ENCODE data around the gene TMCC2. TPM values are rescaled to one million over a fixed set of nuclear protein-coding genes. Genes with fewer than 3 reads are reported as not detected.

Gene TMCC2
- total and polyA plus RNA-seq, 2 donors (not counting 1 experiment from before 2014, with no cell fraction given) = 2.0 to 4.0 TPM

GRCh38 chr1:205315008-205315618 lies 87.4 kb downstream of the TMCC2 start:
- POLR2A ChIA-PET = interaction anchor here (3.6 to 17.1 kb wide), 2 partner anchors 29 to 40 kb away, joined by 40 to 372 read pairs; no protein-coding TSS in a partner anchor
- peaks cover 89 to 94% of the 10 kb centered on the region in 2 donors for H3K4me1 ChIP-seq (ENCODE audit: control insufficient read depth in 2 of 2, insufficient read depth in 2 of 2, low read length in 2 of 2)
- peak overlapping the region; percentile 96 for H3K4me2 ChIP-seq (replicated peaks; ENCODE audit: low read depth, low read length, poor library complexity, severe bottlenecking)
- peaks cover 2 to 62% of the 10 kb centered on the region in 2 experiments for H3K36me3 ChIP-seq (replicated peaks in 1 of 2; ENCODE audit: control extremely low read depth in 1 of 2, control insufficient read depth in 1 of 2, extremely low read depth in 1 of 2, insufficient read depth in 2 of 2, low read length in 1 of 2)
- peaks cover 95% of the 10 kb centered on the region for H3K4me1 Mint-ChIP-seq
- H4K20me1 ChIP-seq (ENCODE audit: control insufficient read depth, insufficient read depth, low read length, poor library complexity, severe bottlenecking) = peaks cover 96% of the 10 kb centered on the region
- ATAC-seq (ENCODE audit: low read depth) = no peak
- peak; percentile 44 for DNase-seq
- peak overlapping the region; percentile 94 for H3K4me3 Mint-ChIP-seq
- intact Hi-C loops (cut with micrococcal nuclease) = loop anchor here (10.0 kb wide), 1 partner anchor 320 kb away; the partner anchor contains the start of gene ELK4
- peak overlapping the region; percentile 98 for H3K27ac Mint-ChIP-seq
- no peaks in the 10 kb centered on the region for H3K9me3 ChIP-seq (ENCODE audit: control extremely low read depth in 1 of 3, control insufficient read depth in 2 of 3, insufficient read depth in 1 of 3, low read length in 2 of 3)
- CTCF ChIA-PET = interaction anchor here (1.7 to 56.6 kb wide), 4 partner anchors 10 to 173 kb away, joined by 5 to 2421 read pairs (median 1214); partner anchors contain the start of gene NUAK2
- H2AFZ ChIP-seq (ENCODE audit: insufficient read depth, low read depth, low read length, poor library complexity, severe bottlenecking) = no peak overlapping the region
- TF ChIP-seq CTCF (IDR thresholded peaks at IDR 0.05) (no peak), EZH2 (IDR thresholded peaks at IDR 0.05; ENCODE audit: borderline replicate concordance, insufficient read depth, low read depth, low read length, poor library complexity, severe bottlenecking) (no peak)
- peak overlapping the region; percentile 71 for H3K9ac ChIP-seq (ENCODE audit: low read length)
- no peaks in the 10 kb centered on the region for H3K9me3 Mint-ChIP-seq (ENCODE audit: insufficient read depth)
- H3K27me3 ChIP-seq (replicated peaks in 1 of 4; ENCODE audit: control extremely low read depth in 1 of 4, control insufficient read depth in 3 of 4, insufficient read depth in 4 of 4, low read length in 3 of 4) = no peaks in the 10 kb centered on the region
- WGBS (ENCODE audit: insufficient coverage) = 0% methylated on average over 2 of the region's 5 CpGs
- peak overlapping the region; percentile 82 to 98 for H3K27ac ChIP-seq (ENCODE audit: low read length in 2 of 2)
- H3K4me3 ChIP-seq (ENCODE audit: control extremely low read depth in 1 of 5, extremely low read depth in 1 of 5, insufficient read depth in 1 of 5, low read depth in 2 of 5, low read length in 4 of 5) = peak overlapping the region in 2 of 5 experiments; percentile 20 to 74
- H3K79me2 ChIP-seq (ENCODE audit: control insufficient read depth, insufficient read depth, low read length) = peaks cover 100% of the 10 kb centered on the region
- H3K27me3 Mint-ChIP-seq = no peaks in the 10 kb centered on the region

- Histone ChIP-seq H3K4me3 (ENCODE audit: control extremely low read depth in 1 of 5, extremely low read depth in 1 of 5, insufficient read depth in 1 of 5, low read depth in 2 of 5, low read length in 4 of 5) (peak overlapping the region in 4 of 5 experiments; percentile 0 to 98 (median 40)), H3K27me3 (replicated peaks in 1 of 4; ENCODE audit: control extremely low read depth in 1 of 4, control insufficient read depth in 3 of 4, insufficient read depth in 4 of 4, low read length in 3 of 4) (no peaks in the 10 kb centered on the region), H3K9ac (ENCODE audit: low read length) (peak overlapping the region; percentile 85), H3K4me1 (ENCODE audit: control insufficient read depth in 2 of 2, insufficient read depth in 2 of 2, low read length in 2 of 2) (peaks cover 79 to 83% of the 10 kb centered on the region in 2 donors), H2AFZ (ENCODE audit: insufficient read depth, low read depth, low read length, poor library complexity, severe bottlenecking) (no peak overlapping the region), H3K79me2 (ENCODE audit: control insufficient read depth, insufficient read depth, low read length) (peaks cover 100% of the 10 kb centered on the region), H3K4me2 (replicated peaks; ENCODE audit: low read depth, low read length, poor library complexity, severe bottlenecking) (peak overlapping the region; percentile 96), H3K36me3 (replicated peaks in 1 of 2; ENCODE audit: control extremely low read depth in 1 of 2, control insufficient read depth in 1 of 2, extremely low read depth in 1 of 2, insufficient read depth in 2 of 2, low read length in 1 of 2) (peaks cover 0 to 52% of the 10 kb centered on the region in 2 experiments), H3K27ac (ENCODE audit: low read length in 2 of 2) (peak overlapping the region; percentile 8 to 98), H3K9me3 (ENCODE audit: control extremely low read depth in 1 of 3, control insufficient read depth in 2 of 3, insufficient read depth in 1 of 3, low read length in 2 of 3) (no peaks in the 10 kb centered on the region), H4K20me1 (ENCODE audit: control insufficient read depth, insufficient read depth, low read length, poor library complexity, severe bottlenecking) (peaks cover 96% of the 10 kb centered on the region)
- peak overlapping the region; percentile 83 for H3K27ac Mint-ChIP-seq
- ChIA-PET POLR2A (interaction anchor here (3.6 to 17.1 kb wide), 2 partner anchors 30 to 41 kb away, joined by 40 to 372 read pairs; no protein-coding TSS in a partner anchor), CTCF (interaction anchor here (1.8 to 56.6 kb wide), 3 partner anchors 9 to 61 kb away, joined by 4 to 2421 read pairs (median 2421); partner anchors contain the start of gene NUAK2)
- no peaks in the 10 kb centered on the region for H3K9me3 Mint-ChIP-seq (ENCODE audit: insufficient read depth)
- DNase-seq = no peak
- TF ChIP-seq EZH2 (IDR thresholded peaks at IDR 0.05; ENCODE audit: borderline replicate concordance, insufficient read depth, low read depth, low read length, poor library complexity, severe bottlenecking) = no peak
- TF ChIP-seq CTCF (IDR thresholded peaks at IDR 0.05) = no peak
- 10% methylated on average over 2 of the region's 2 CpGs for WGBS (ENCODE audit: insufficient coverage)
- H3K4me3 Mint-ChIP-seq = peak overlapping the region; percentile 97
- ATAC-seq (ENCODE audit: low read depth) = no peak
- no peaks in the 10 kb centered on the region for H3K27me3 Mint-ChIP-seq
- H3K4me1 Mint-ChIP-seq = peaks cover 84% of the 10 kb centered on the region
- intact Hi-C loops (cut with micrococcal nuclease) = loop anchor here (10.0 kb wide), 1 partner anchor 319 kb away; the partner anchor contains the start of gene ELK4
Measured at GRCh38 chr1:205316161-205316566, 88.4 kb downstream of the TMCC2 start.
